Measurements from ENCODE around the gene DIABLO.

GRCh38 chr12:122250536-122250935 lies 24.7 kb upstream of the DIABLO start:
- TF ChIP-seq EZH2phosphoT487 (IDR thresholded peaks at IDR 0.05; ENCODE audit: borderline replicate concordance, low read depth) = no peak
- TF ChIP-seq TAF1 (IDR thresholded peaks at IDR 0.05; ENCODE audit: borderline replicate concordance, low read depth, low read length) = no peak
- TF ChIP-seq REST (IDR thresholded peaks at IDR 0.05; ENCODE audit: low read depth, low read length) = no peak
- TF ChIP-seq, protein P1, sequence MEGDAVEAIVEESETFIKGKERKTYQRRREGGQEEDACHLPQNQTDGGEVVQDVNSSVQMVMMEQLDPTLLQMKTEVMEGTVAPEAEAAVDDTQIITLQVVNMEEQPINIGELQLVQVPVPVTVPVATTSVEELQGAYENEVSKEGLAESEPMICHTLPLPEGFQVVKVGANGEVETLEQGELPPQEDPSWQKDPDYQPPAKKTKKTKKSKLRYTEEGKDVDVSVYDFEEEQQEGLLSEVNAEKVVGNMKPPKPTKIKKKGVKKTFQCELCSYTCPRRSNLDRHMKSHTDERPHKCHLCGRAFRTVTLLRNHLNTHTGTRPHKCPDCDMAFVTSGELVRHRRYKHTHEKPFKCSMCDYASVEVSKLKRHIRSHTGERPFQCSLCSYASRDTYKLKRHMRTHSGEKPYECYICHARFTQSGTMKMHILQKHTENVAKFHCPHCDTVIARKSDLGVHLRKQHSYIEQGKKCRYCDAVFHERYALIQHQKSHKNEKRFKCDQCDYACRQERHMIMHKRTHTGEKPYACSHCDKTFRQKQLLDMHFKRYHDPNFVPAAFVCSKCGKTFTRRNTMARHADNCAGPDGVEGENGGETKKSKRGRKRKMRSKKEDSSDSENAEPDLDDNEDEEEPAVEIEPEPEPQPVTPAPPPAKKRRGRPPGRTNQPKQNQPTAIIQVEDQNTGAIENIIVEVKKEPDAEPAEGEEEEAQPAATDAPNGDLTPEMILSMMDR (IDR thresholded peaks at IDR 0.05) = no peak
